Chondrocyte (in vitro differentiated cells): ENCODE results near the gene SH3BGRL3. TPM values are rescaled to one million over a fixed set of nuclear protein-coding genes. Genes with fewer than 3 reads are reported as not detected.

Source experiments
- DNase-seq: peaks from one replicate; pipeline ENCODE4 v3.0.0; 2021; ENCODE audit warnings: mixed read lengths, low spot score
- H3K27ac Mint-ChIP-seq: one replicate; pipeline ENCODE4 v1.8.0; 2021; ENCODE audit warnings: mild to moderate bottlenecking, moderate library complexity, mixed read lengths; ENCODE audit not compliant: unreplicated experiment
- H3K27me3 Mint-ChIP-seq: 2 replicates; pipeline ENCODE4 v1.8.0; 2021; ENCODE audit warnings: low read depth, mixed read lengths
- H3K36me3 Mint-ChIP-seq: 2 replicates; pipeline ENCODE4 v1.8.0; 2021; ENCODE audit warnings: low read depth, mixed read lengths
- H3K4me1 Mint-ChIP-seq: 2 replicates; pipeline ENCODE4 v1.8.0; 2021; ENCODE audit warnings: low read depth, mild to moderate bottlenecking, mixed read lengths
- H3K4me3 Mint-ChIP-seq: one replicate; pipeline ENCODE4 v1.8.0; 2021; ENCODE audit warnings: mild to moderate bottlenecking, moderate library complexity, mixed read lengths; ENCODE audit not compliant: unreplicated experiment
- H3K9me3 Mint-ChIP-seq: 2 replicates; pipeline ENCODE4 v1.8.0; 2021; ENCODE audit warnings: low read depth, mixed read lengths
- CTCF ChIP-seq: fragments of 200-600 bp; sonication (generic); IDR thresholded peaks from 2 replicates; pipeline ENCODE4 v1.5.0; 2021; ENCODE audit warnings: antibody characterized with exemption, mild to moderate bottlenecking, moderate library complexity
- total RNA-seq: library from RNA; stranded (reverse); gene quantifications from 3 replicates; pipeline ENCODE4 v1.2.1, GENCODE V29; 2021

SH3BGRL3 gene
- total RNA-seq, 1 donor from 2014 or later, result 162 TPM

DNA sequence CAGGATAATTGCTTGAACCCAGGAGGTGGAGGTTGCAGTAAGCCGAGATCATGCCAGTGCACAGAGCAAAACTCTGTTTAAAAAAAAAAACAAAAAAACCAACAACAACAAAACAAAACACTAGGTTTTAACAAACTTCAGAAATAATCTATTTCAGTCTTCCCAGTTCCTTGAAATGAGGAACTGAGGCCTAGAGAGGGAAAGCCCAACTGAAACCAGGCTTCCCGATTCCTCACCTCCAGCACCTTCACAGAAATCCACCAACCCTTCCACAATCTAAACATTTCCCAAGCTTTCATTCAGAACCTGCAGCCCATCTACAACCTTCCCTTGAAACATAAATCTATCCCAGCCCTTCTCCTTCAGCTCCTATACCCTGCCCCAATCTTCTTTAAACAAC lies 37.3 kb downstream of the SH3BGRL3 start:
- TF ChIP-seq CTCF, result no peak
- no peak overlapping the region for H3K4me3 Mint-ChIP-seq
- no peaks in the 10 kb centered on the region for H3K9me3 Mint-ChIP-seq
- H3K27ac Mint-ChIP-seq, result no peak overlapping the region
- H3K27me3 Mint-ChIP-seq, result peaks cover 7% of the 10 kb centered on the region
- DNase-seq, result no peak
- H3K4me1 Mint-ChIP-seq, result peaks cover 5% of the 10 kb centered on the region
- H3K36me3 Mint-ChIP-seq, result no peaks in the 10 kb centered on the region

- peaks cover 5% of the 10 kb centered on the region for H3K4me1 Mint-ChIP-seq
- H3K36me3 Mint-ChIP-seq, result no peaks in the 10 kb centered on the region
- no peak for DNase-seq
- H3K27ac Mint-ChIP-seq, result peak within 1 kb of the TSS; percentile 15
- peaks cover 7% of the 10 kb centered on the region for H3K27me3 Mint-ChIP-seq
- TF ChIP-seq CTCF, result no peak
- no peak within 1 kb of the TSS for H3K4me3 Mint-ChIP-seq
- H3K9me3 Mint-ChIP-seq, result no peaks in the 10 kb centered on the region
Observed at GRCh38 chr1:26317612-26318337, 37.9 kb downstream of the SH3BGRL3 start, which contains the start of gene CD52. Gene CD52 (plus strand): TSS chr1:26317958. CDS start chr1:26318018, 60 bp downstream.

DNA sequence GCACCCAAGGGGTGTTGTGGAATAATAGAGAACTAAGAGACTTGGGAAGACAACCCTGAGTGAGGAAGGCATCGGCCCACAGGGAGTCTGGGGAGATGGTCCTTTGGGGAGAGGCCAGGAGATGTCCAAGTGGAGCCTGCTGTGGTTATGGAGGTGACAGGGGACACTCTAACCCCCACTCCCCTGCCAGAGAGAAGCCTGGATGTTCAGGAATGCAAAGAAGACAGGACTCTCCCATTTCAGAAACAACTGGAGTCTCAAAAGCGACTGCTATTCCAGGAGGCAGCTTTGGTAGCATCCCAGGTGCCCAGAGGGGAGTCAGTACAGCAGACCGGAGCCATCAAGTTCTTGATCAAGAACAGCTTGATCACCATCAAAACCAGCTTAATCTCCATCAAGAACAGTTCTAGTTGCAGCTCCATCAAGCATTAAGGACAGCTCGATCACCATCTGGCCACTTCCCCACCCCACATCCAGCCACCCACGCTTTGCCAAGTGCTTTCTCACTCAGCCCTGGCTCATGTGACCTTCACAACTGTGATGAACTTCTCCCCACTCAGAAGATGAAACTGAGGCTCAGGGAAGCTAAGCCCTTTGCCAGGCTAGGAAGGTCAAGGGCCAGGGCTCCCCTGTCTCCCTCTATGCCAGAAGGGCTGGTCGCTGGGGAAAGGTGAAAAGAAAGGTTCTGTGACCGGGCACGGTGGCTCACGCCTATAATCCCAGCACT lies 38.6 kb downstream of the SH3BGRL3 start:
- no peak for TF ChIP-seq CTCF
- no peak overlapping the region for H3K27ac Mint-ChIP-seq
- no peak for DNase-seq
- H3K4me1 Mint-ChIP-seq, result peaks cover 5% of the 10 kb centered on the region
- no peaks in the 10 kb centered on the region for H3K9me3 Mint-ChIP-seq
- H3K4me3 Mint-ChIP-seq, result no peak overlapping the region
- no peaks in the 10 kb centered on the region for H3K36me3 Mint-ChIP-seq
- H3K27me3 Mint-ChIP-seq, result peaks cover 5% of the 10 kb centered on the region

- peaks cover 5% of the 10 kb centered on the region for H3K4me1 Mint-ChIP-seq
- no peak overlapping the region for H3K27ac Mint-ChIP-seq
- TF ChIP-seq CTCF, result no peak
- no peaks in the 10 kb centered on the region for H3K9me3 Mint-ChIP-seq
- H3K27me3 Mint-ChIP-seq, result no peaks in the 10 kb centered on the region
- no peak for DNase-seq
- H3K4me3 Mint-ChIP-seq, result no peak overlapping the region
- H3K36me3 Mint-ChIP-seq, result no peaks in the 10 kb centered on the region
Observed at GRCh38 chr1:26320896-26321295, 41.0 kb downstream of the SH3BGRL3 start.

DNA sequence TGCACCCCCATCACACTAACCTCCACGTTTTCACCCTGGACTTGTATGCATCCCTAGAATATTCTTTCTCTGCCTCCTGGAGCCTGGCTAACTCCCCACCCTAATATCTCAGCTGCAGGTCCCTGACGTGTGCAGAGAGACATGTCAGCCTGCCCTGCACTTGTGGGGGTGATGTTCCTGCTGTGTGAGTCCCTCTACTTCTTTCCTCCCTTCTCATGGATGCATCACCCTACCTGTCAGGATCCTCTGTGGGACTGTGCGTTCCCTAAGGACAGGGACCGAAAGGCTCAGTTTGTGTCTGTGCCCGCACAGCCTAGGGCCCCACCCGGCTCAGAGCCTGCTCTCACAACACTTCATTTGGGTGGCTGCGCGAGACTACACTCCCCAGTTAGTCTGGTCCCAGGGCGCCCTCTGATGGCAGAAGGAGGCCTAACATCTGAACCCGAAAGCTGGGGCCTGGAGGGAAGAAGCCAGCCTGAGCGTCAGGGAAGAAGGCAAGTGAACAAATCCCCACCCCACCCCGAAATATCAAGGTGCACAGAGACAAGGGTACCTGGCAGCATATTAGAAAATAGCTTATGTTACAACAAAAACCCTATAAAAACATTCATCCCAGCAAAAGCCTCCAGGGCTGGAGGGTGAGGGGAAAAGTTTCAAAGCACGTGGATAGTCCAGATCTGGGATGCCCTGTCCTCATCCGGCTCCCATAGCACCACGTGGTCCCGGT lies 41.6 kb downstream of the SH3BGRL3 start:
- Mint-ChIP-seq H3K4me1 (peaks cover 5% of the 10 kb centered on the region), H3K9me3 (no peaks in the 10 kb centered on the region), H3K4me3 (peak overlapping the region; percentile 42), H3K27me3 (no peaks in the 10 kb centered on the region), H3K36me3 (no peaks in the 10 kb centered on the region), H3K27ac (no peak overlapping the region)
- DNase-seq, result peak; percentile 95
- peak; percentile 92 for TF ChIP-seq CTCF
